Measurements from ENCODE around the gene HOXD1.

The HOXD1 gene

DNA sequence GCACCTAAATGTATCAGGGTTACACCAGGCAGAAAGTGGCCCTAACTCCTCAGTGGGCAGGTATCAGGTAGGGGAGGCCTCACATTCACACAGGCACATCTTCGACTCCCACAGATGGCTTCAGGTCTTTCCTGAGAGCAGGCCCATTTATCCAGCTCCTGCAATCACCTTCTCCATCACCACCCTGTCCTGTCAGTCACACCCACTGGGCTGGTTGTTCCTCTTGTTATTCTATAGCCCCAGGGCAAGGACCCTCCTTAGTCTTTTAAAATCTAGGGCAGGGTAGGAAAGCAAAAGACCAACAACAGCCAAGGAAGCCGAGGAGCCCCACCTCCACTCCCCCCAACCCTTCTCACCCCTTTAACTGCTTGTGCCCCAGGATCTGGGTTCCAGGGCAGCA is 46.2 kb upstream of the HOXD1 start:
- peaks cover 0 to 12% of the 10 kb centered on the region in 2 donors for H3K27me3 ChIP-seq
- H3K27ac ChIP-seq, result no peak overlapping the region
- H3K4me3 ChIP-seq, result no peak overlapping the region
- TF ChIP-seq, protein P1, sequence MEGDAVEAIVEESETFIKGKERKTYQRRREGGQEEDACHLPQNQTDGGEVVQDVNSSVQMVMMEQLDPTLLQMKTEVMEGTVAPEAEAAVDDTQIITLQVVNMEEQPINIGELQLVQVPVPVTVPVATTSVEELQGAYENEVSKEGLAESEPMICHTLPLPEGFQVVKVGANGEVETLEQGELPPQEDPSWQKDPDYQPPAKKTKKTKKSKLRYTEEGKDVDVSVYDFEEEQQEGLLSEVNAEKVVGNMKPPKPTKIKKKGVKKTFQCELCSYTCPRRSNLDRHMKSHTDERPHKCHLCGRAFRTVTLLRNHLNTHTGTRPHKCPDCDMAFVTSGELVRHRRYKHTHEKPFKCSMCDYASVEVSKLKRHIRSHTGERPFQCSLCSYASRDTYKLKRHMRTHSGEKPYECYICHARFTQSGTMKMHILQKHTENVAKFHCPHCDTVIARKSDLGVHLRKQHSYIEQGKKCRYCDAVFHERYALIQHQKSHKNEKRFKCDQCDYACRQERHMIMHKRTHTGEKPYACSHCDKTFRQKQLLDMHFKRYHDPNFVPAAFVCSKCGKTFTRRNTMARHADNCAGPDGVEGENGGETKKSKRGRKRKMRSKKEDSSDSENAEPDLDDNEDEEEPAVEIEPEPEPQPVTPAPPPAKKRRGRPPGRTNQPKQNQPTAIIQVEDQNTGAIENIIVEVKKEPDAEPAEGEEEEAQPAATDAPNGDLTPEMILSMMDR (IDR thresholded peaks at IDR 0.05), result no peak
- no peaks in the 10 kb centered on the region for H3K9me3 ChIP-seq
- H3K36me3 ChIP-seq, result no peaks in the 10 kb centered on the region
- DNase-seq, result no peak
- intact Hi-C loops (cut with DNase I; ENCODE audit: low total_unique reads), result loop anchor here (5.0 kb wide), 1 partner anchor 495 kb away; no protein-coding TSS in a partner anchor
- H3K4me1 ChIP-seq, result peaks cover 0 to 21% (median 10%) of the 10 kb centered on the region in 4 donors

DNA sequence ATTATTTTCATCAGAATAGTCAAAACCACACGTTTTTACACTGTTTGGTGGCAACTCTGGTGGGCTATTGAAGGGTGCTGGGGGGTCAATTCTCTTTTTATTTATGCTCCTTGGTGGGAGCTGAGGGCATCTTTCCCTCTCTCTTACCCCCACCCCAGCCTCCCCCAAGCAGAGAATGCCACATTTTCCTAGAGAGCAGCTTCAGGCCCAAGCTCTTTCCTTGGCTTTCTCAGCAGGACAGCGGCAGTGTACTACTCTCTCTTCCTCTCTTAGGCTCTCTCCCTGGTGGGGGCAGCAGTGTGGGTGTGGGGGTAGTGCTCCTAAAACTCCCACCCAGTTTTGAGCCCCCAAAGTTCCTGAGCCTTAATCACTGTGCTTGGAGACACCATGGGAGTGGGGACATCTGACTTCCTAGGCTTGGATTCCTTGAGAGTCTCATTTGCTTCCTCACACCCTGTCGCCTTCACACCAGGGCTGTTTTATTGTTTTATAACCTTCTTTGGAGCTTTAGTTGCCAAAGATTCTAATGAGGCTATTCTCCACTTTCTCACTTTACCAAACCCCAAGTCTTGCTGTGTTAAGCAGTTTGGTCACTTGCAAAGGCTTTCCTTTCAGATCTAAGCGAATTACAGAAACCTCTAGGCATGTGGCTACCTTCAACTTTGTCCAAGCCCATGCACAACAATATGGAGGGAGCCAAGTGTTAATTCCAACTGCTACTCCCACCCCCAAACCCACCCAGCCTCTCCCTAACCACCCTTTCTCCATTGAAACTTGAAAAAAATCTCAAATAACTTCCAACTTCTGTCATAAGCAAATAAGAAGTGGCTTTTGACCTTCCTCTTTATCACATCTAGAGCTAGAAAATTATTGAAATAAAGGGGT is 43.1 kb upstream of the HOXD1 start:
- H3K4me1 ChIP-seq, result peaks cover 0 to 8% (median 4%) of the 10 kb centered on the region in 4 donors
- H3K27me3 ChIP-seq, result peaks cover 0 to 33% of the 10 kb centered on the region in 2 donors
- H3K4me3 ChIP-seq, result no peak overlapping the region
- peaks cover 0 to 6% (median 0%) of the 10 kb centered on the region in 3 donors for H3K36me3 ChIP-seq
- no peak for DNase-seq
- TF ChIP-seq, protein P1 (IDR thresholded peaks at IDR 0.05), result no peak
- intact Hi-C loops (cut with DNase I; ENCODE audit: low total_unique reads), result no loop called here
- H3K27ac ChIP-seq, result no peak overlapping the region
- H3K9me3 ChIP-seq, result no peaks in the 10 kb centered on the region

DNA sequence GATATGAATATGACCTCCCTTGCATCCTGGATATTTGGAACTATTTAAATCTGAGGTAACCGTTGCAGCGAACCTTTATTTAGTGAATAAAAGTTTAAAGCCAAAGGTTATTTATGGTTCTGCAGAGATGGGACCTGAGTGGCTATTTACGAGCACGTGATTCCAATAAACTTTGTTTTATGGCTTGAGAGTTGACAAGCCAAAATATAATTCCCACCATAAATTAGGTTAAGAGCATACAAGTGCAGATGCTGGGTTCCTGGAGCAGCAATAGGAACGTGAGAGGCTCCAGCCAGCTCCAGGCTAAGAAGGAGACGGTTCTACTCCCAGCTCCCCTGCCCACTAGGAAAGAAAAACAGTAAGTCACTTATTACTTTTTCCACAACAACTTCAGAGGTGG is 42.4 kb upstream of the HOXD1 start:
- TF ChIP-seq, protein P1 (IDR thresholded peaks at IDR 0.05), result no peak
- H3K36me3 ChIP-seq, result peaks cover 0 to 6% (median 0%) of the 10 kb centered on the region in 3 donors
- H3K4me3 ChIP-seq, result no peak overlapping the region
- H3K27me3 ChIP-seq, result peaks cover 0 to 40% of the 10 kb centered on the region in 2 donors
- H3K4me1 ChIP-seq, result peaks cover 0 to under 1% (median 0%) of the 10 kb centered on the region in 4 donors
- DNase-seq, result no peak
- H3K9me3 ChIP-seq, result no peaks in the 10 kb centered on the region
- no peak overlapping the region for H3K27ac ChIP-seq
- intact Hi-C loops (cut with DNase I; ENCODE audit: low total_unique reads), result no loop called here

GRCh38 chr2:176146645-176147044 is 41.8 kb upstream of the HOXD1 start:
- no peak overlapping the region for H3K27ac ChIP-seq
- DNase-seq, result no peak
- H3K36me3 ChIP-seq, result peaks cover 0 to 8% (median 0%) of the 10 kb centered on the region in 3 donors
- no peak overlapping the region for H3K4me3 ChIP-seq
- no peaks in the 10 kb centered on the region for H3K4me1 ChIP-seq
- intact Hi-C loops (cut with DNase I; ENCODE audit: low total_unique reads), result no loop called here
- peaks cover 0 to 45% of the 10 kb centered on the region in 2 donors for H3K27me3 ChIP-seq
- TF ChIP-seq, protein P1 (IDR thresholded peaks at IDR 0.05), result no peak
- no peaks in the 10 kb centered on the region for H3K9me3 ChIP-seq

- DNase-seq, result no peak
- H3K4me3 ChIP-seq, result no peak overlapping the region
- peaks cover 0 to 52% of the 10 kb centered on the region in 2 donors for H3K27me3 ChIP-seq
- H3K27ac ChIP-seq, result no peak overlapping the region
- intact Hi-C loops (cut with DNase I; ENCODE audit: low total_unique reads), result no loop called here
- H3K9me3 ChIP-seq, result no peaks in the 10 kb centered on the region
- peaks cover 0 to 14% (median 2%) of the 10 kb centered on the region in 3 donors for H3K36me3 ChIP-seq
- TF ChIP-seq, protein P1 (IDR thresholded peaks at IDR 0.05), result no peak
- H3K4me1 ChIP-seq, result no peaks in the 10 kb centered on the region
These were observed 41.2 kb upstream of the HOXD1 start for GRCh38 chr2:176147210-176147799.
